MM.1S (cell line): ENCODE measurements around the gene CTRB2.

Experiments
- DNase-seq: peaks from one replicate; pipeline ENCODE4 v3.0.0-alpha.2; 2015
- H2AFZ ChIP-seq: fragments of 300-600 bp; sonication (generic); 2 replicates; pipeline ENCODE4 v1.6.0; 2016; ENCODE audit warnings: antibody characterized with exemption, low read length
- H3F3A ChIP-seq: fragments of 300-600 bp; sonication (generic); 2 replicates; pipeline ENCODE4 v1.6.1; 2016; ENCODE audit warnings: mild to moderate bottlenecking, antibody characterized with exemption, low read length, moderate library complexity, mixed read lengths; ENCODE audit not compliant: insufficient read depth
- H3K27ac ChIP-seq: fragments of 300-600 bp; sonication (generic); 2 replicates; pipeline ENCODE4 v1.5.1; 2016; ENCODE audit warnings: mild to moderate bottlenecking, low read length
- H3K27me3 ChIP-seq: fragments of 300-600 bp; sonication (generic); replicated peaks from 2 replicates; pipeline ENCODE4 v1.6.0; 2016; ENCODE audit warnings: low read length; ENCODE audit not compliant: insufficient read depth
- H3K36me3 ChIP-seq: fragments of 300-600 bp; sonication (generic); replicated peaks from 2 replicates; pipeline ENCODE4 v1.6.1; 2016; ENCODE audit warnings: mild to moderate bottlenecking, low read length, mixed read lengths; ENCODE audit not compliant: insufficient read depth
- H3K4me1 ChIP-seq: fragments of 300-600 bp; sonication (generic); 2 replicates; pipeline ENCODE4 v1.6.1; 2016; ENCODE audit warnings: low read length, mixed read lengths
- H3K4me2 ChIP-seq: fragments of 300-600 bp; sonication (generic); 2 replicates; pipeline ENCODE4 v1.6.0; 2016; ENCODE audit warnings: low read depth, low read length
- H3K4me3 ChIP-seq: fragments of 300-600 bp; sonication (generic); 2 replicates; pipeline ENCODE4 v1.5.1; 2016; ENCODE audit warnings: low read length, mixed read lengths
- H3K79me2 ChIP-seq: fragments of 300-600 bp; sonication (generic); 2 replicates; pipeline ENCODE4 v1.6.1; 2016; ENCODE audit warnings: mixed run types, low read length, mixed read lengths
- H3K9ac ChIP-seq: fragments of 300-600 bp; sonication (generic); 2 replicates; pipeline ENCODE4 v1.6.1; 2016; ENCODE audit warnings: low read length, mixed read lengths
- H3K9me2 ChIP-seq: fragments of 300-600 bp; sonication (generic); replicated peaks from 2 replicates; pipeline ENCODE4 v1.6.1; 2016; ENCODE audit warnings: mild to moderate bottlenecking, low read length, mixed read lengths; ENCODE audit not compliant: insufficient read depth
- H3K9me3 ChIP-seq: fragments of 300-600 bp; sonication (generic); replicated peaks from 2 replicates; pipeline ENCODE4 v1.6.1; 2016; ENCODE audit warnings: mild to moderate bottlenecking, low read length, mixed read lengths; ENCODE audit not compliant: insufficient read depth
- H4K20me1 ChIP-seq: fragments of 300-600 bp; sonication (generic); 2 replicates; pipeline ENCODE4 v1.6.1; 2016; ENCODE audit warnings: mild to moderate bottlenecking, low read length, moderate library complexity, mixed read lengths; ENCODE audit not compliant: insufficient read depth
- CTCF ChIP-seq: fragments of 300-600 bp; sonication (generic); IDR thresholded peaks from 2 replicates; pipeline ENCODE4 v1.5.1; 2016; ENCODE audit warnings: antibody characterized with exemption, low read length, mixed read lengths
- EZH2 ChIP-seq: fragments of 300-600 bp; sonication (generic); optimal IDR thresholded peaks from 2 replicates; pipeline ENCODE3; 2017; ENCODE audit warnings: low read depth, mild to moderate bottlenecking, antibody characterized with exemption, low read length, mixed read lengths
- EZH2phosphoT487 ChIP-seq: fragments of 300-600 bp; sonication (generic); IDR thresholded peaks from 2 replicates; pipeline ENCODE4 v1.6.1; 2018; ENCODE audit warnings: antibody characterized with exemption, low read length

CTRB2 gene

GRCh38 chr16:75235721-75236193 is 28.8 kb upstream of the CTRB2 start:
- TF ChIP-seq EZH2 (no peak), EZH2phosphoT487 (no peak), CTCF (no peak)
- no peaks in the 10 kb centered on the region for H3K27me3 ChIP-seq
- H3K4me2 ChIP-seq = no peak overlapping the region
- H3K36me3 ChIP-seq = no peaks in the 10 kb centered on the region
- H4K20me1 ChIP-seq = no peaks in the 10 kb centered on the region
- no peak overlapping the region for H3K9ac ChIP-seq
- H3K27ac ChIP-seq = no peak overlapping the region
- H3K4me1 ChIP-seq = no peaks in the 10 kb centered on the region
- DNase-seq = no peak
- H3F3A ChIP-seq = no peaks in the 10 kb centered on the region
- no peaks in the 10 kb centered on the region for H3K9me3 ChIP-seq
- H2AFZ ChIP-seq = no peak overlapping the region
- no peaks in the 10 kb centered on the region for H3K9me2 ChIP-seq
- no peaks in the 10 kb centered on the region for H3K79me2 ChIP-seq
- no peak overlapping the region for H3K4me3 ChIP-seq

GRCh38 chr16:75234856-75235696 is 28.1 kb upstream of the CTRB2 start:
- H2AFZ ChIP-seq = no peak overlapping the region
- no peaks in the 10 kb centered on the region for H4K20me1 ChIP-seq
- no peaks in the 10 kb centered on the region for H3K9me2 ChIP-seq
- H3F3A ChIP-seq = no peaks in the 10 kb centered on the region
- no peak for DNase-seq
- H3K36me3 ChIP-seq = no peaks in the 10 kb centered on the region
- TF ChIP-seq EZH2phosphoT487 (no peak), CTCF (no peak), EZH2 (no peak)
- H3K9ac ChIP-seq = no peak overlapping the region
- no peak overlapping the region for H3K4me3 ChIP-seq
- no peaks in the 10 kb centered on the region for H3K9me3 ChIP-seq
- H3K4me1 ChIP-seq = no peaks in the 10 kb centered on the region
- H3K27ac ChIP-seq = no peak overlapping the region
- H3K4me2 ChIP-seq = no peak overlapping the region
- H3K27me3 ChIP-seq = no peaks in the 10 kb centered on the region
- H3K79me2 ChIP-seq = no peaks in the 10 kb centered on the region

GRCh38 chr16:75233611-75233938 is 26.6 kb upstream of the CTRB2 start:
- no peak overlapping the region for H3K4me3 ChIP-seq
- no peaks in the 10 kb centered on the region for H3K4me1 ChIP-seq
- H3K9ac ChIP-seq = no peak overlapping the region
- H3K9me2 ChIP-seq = no peaks in the 10 kb centered on the region
- TF ChIP-seq EZH2 (no peak), CTCF (no peak), EZH2phosphoT487 (no peak)
- no peaks in the 10 kb centered on the region for H3K27me3 ChIP-seq
- H3K79me2 ChIP-seq = no peaks in the 10 kb centered on the region
- no peaks in the 10 kb centered on the region for H3F3A ChIP-seq
- H3K4me2 ChIP-seq = no peak overlapping the region
- H4K20me1 ChIP-seq = no peaks in the 10 kb centered on the region
- H3K9me3 ChIP-seq = no peaks in the 10 kb centered on the region
- H2AFZ ChIP-seq = no peak overlapping the region
- H3K36me3 ChIP-seq = no peaks in the 10 kb centered on the region
- H3K27ac ChIP-seq = no peak overlapping the region
- DNase-seq = no peak
